ENCODE data around the gene PIK3R6. TPM values are rescaled to one million over a fixed set of nuclear protein-coding genes. Genes with fewer than 3 reads are reported as not detected.

The PIK3R6 gene
- total and polyA plus RNA-seq, 2 donors (not counting 1 experiment from before 2014, with no cell fraction given): 2.8 to 11.0 TPM

DNA sequence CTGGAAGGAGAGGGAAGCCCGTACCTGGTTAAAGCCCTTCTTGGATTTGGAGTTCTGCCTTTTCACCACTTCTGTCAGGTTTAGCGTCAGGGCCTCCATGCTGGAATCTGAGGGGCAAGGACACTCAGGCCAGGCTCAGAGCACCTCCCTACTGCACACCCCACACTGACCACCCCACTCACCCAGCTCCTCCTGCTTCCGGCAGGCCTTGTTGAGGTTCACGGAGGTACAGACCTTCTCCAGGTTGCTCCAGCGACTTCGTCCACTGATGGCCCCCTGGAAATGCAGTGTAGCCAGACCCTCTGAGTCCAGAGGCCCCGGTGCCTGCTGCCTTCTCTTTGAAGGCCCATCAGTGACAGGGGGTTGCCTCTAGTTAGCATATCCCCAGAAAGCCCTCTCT lies 14.1 kb upstream of the PIK3R6 start:
- ChIA-PET POLR2A (no interaction called here), CTCF (no interaction called here)
- Histone ChIP-seq H3K79me2 (ENCODE audit: control insufficient read depth, insufficient read depth, low read length) (no peaks in the 10 kb centered on the region), H3K27ac (ENCODE audit: low read length in 2 of 2) (no peak overlapping the region), H3K27me3 (replicated peaks in 1 of 4; ENCODE audit: control extremely low read depth in 1 of 4, control insufficient read depth in 3 of 4, insufficient read depth in 4 of 4, low read length in 3 of 4) (no peaks in the 10 kb centered on the region), H3K36me3 (replicated peaks in 1 of 2; ENCODE audit: control extremely low read depth in 1 of 2, control insufficient read depth in 1 of 2, extremely low read depth in 1 of 2, insufficient read depth in 2 of 2, low read length in 1 of 2) (peaks cover 0 to 69% of the 10 kb centered on the region in 2 experiments), H4K20me1 (ENCODE audit: control insufficient read depth, insufficient read depth, low read length, poor library complexity, severe bottlenecking) (peaks cover 10% of the 10 kb centered on the region), H3K4me1 (ENCODE audit: control insufficient read depth in 2 of 2, insufficient read depth in 2 of 2, low read length in 2 of 2) (no peaks in the 10 kb centered on the region), H3K9ac (ENCODE audit: low read length) (no peak overlapping the region), H3K4me2 (replicated peaks; ENCODE audit: low read depth, low read length, poor library complexity, severe bottlenecking) (no peak overlapping the region), H2AFZ (ENCODE audit: insufficient read depth, low read depth, low read length, poor library complexity, severe bottlenecking) (no peak overlapping the region), H3K9me3 (ENCODE audit: control extremely low read depth in 1 of 3, control insufficient read depth in 2 of 3, insufficient read depth in 1 of 3, low read length in 2 of 3) (peaks cover 0 to 12% (median 0%) of the 10 kb centered on the region in 3 donors), H3K4me3 (ENCODE audit: control extremely low read depth in 1 of 5, extremely low read depth in 1 of 5, insufficient read depth in 1 of 5, low read depth in 2 of 5, low read length in 4 of 5) (no peak overlapping the region)
- no peak for DNase-seq
- Mint-ChIP-seq H3K27me3 (no peaks in the 10 kb centered on the region), H3K4me1 (no peaks in the 10 kb centered on the region), H3K9me3 (ENCODE audit: insufficient read depth) (no peaks in the 10 kb centered on the region), H3K4me3 (no peak overlapping the region), H3K27ac (no peak overlapping the region)
- 95% methylated on average over 6 of the region's 7 CpGs for WGBS (ENCODE audit: insufficient coverage)
- no peak for ATAC-seq (ENCODE audit: low read depth)
- TF ChIP-seq, protein P1, sequence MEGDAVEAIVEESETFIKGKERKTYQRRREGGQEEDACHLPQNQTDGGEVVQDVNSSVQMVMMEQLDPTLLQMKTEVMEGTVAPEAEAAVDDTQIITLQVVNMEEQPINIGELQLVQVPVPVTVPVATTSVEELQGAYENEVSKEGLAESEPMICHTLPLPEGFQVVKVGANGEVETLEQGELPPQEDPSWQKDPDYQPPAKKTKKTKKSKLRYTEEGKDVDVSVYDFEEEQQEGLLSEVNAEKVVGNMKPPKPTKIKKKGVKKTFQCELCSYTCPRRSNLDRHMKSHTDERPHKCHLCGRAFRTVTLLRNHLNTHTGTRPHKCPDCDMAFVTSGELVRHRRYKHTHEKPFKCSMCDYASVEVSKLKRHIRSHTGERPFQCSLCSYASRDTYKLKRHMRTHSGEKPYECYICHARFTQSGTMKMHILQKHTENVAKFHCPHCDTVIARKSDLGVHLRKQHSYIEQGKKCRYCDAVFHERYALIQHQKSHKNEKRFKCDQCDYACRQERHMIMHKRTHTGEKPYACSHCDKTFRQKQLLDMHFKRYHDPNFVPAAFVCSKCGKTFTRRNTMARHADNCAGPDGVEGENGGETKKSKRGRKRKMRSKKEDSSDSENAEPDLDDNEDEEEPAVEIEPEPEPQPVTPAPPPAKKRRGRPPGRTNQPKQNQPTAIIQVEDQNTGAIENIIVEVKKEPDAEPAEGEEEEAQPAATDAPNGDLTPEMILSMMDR (IDR thresholded peaks at IDR 0.05): no peak
- no peak for TF ChIP-seq EZH2 (IDR thresholded peaks at IDR 0.05; ENCODE audit: borderline replicate concordance, insufficient read depth, low read depth, low read length, poor library complexity, severe bottlenecking)
- intact Hi-C loops (cut with micrococcal nuclease): no loop called here

DNA sequence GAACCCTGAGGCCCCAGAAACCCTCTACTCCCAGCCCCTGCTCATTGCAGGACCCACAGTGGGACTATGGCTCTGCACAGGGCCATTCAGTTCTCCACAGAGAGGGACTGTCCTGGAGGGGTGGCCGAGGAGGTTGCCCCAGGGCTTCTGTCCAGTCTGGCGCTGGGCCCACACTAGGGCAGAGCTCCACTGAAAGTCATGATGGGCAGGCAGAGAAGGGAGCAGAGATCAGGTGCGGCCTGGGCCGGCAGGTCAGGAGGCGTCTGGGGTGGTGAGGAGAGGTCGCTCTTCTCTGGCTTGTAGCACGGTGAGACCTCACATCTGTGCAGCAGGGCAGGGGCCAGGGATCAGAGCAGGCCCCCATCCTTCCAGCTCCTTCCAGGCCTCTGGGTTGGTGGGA lies 13.0 kb upstream of the PIK3R6 start:
- DNase-seq (no peak), ATAC-seq (ENCODE audit: low read depth) (no peak)
- Histone ChIP-seq H3K9ac (ENCODE audit: low read length) (no peak overlapping the region), H3K36me3 (replicated peaks in 1 of 2; ENCODE audit: control extremely low read depth in 1 of 2, control insufficient read depth in 1 of 2, extremely low read depth in 1 of 2, insufficient read depth in 2 of 2, low read length in 1 of 2) (peaks cover 0 to 61% of the 10 kb centered on the region in 2 experiments), H3K27ac (ENCODE audit: low read length in 2 of 2) (no peak overlapping the region), H3K9me3 (ENCODE audit: control extremely low read depth in 1 of 3, control insufficient read depth in 2 of 3, insufficient read depth in 1 of 3, low read length in 2 of 3) (peaks cover 0 to 2% (median 0%) of the 10 kb centered on the region in 3 donors), H3K4me2 (replicated peaks; ENCODE audit: low read depth, low read length, poor library complexity, severe bottlenecking) (no peak overlapping the region), H3K27me3 (replicated peaks in 1 of 4; ENCODE audit: control extremely low read depth in 1 of 4, control insufficient read depth in 3 of 4, insufficient read depth in 4 of 4, low read length in 3 of 4) (no peaks in the 10 kb centered on the region), H3K4me1 (ENCODE audit: control insufficient read depth in 2 of 2, insufficient read depth in 2 of 2, low read length in 2 of 2) (no peaks in the 10 kb centered on the region), H3K79me2 (ENCODE audit: control insufficient read depth, insufficient read depth, low read length) (no peaks in the 10 kb centered on the region), H3K4me3 (ENCODE audit: control extremely low read depth in 1 of 5, extremely low read depth in 1 of 5, insufficient read depth in 1 of 5, low read depth in 2 of 5, low read length in 4 of 5) (no peak overlapping the region), H4K20me1 (ENCODE audit: control insufficient read depth, insufficient read depth, low read length, poor library complexity, severe bottlenecking) (peaks cover 10% of the 10 kb centered on the region), H2AFZ (ENCODE audit: insufficient read depth, low read depth, low read length, poor library complexity, severe bottlenecking) (no peak overlapping the region)
- Mint-ChIP-seq H3K9me3 (ENCODE audit: insufficient read depth) (no peaks in the 10 kb centered on the region), H3K4me1 (no peaks in the 10 kb centered on the region), H3K27ac (no peak overlapping the region), H3K4me3 (no peak overlapping the region), H3K27me3 (no peaks in the 10 kb centered on the region)
- no peak for TF ChIP-seq EZH2 (IDR thresholded peaks at IDR 0.05; ENCODE audit: borderline replicate concordance, insufficient read depth, low read depth, low read length, poor library complexity, severe bottlenecking)
- TF ChIP-seq, protein P1 (IDR thresholded peaks at IDR 0.05): no peak
- 93% methylated on average over 2 of the region's 7 CpGs for WGBS (ENCODE audit: insufficient coverage)
- ChIA-PET CTCF (no interaction called here), POLR2A (no interaction called here)
- intact Hi-C loops (cut with micrococcal nuclease): no loop called here

Data from B cell (primary cell).